HEK293 (cell line): ENCODE data around the gene ZFHX3.

ENCODE experiments used
- CTCF ChIA-PET: fragments of 350-600 bp; formaldehyde crosslinking; extraction: SDS; loops from one replicate; lab custom pipeline; 2021; ENCODE audit warnings: antibody characterized with exemption; lab: Yijun Ruan, JAX
- POLR2A ChIA-PET: fragments of 300-600 bp; formaldehyde crosslinking; extraction: SDS; loops from one replicate; lab custom pipeline; 2020; ENCODE audit warnings: antibody characterized with exemption, inconsistent platforms; lab: Yijun Ruan, JAX
- H3K27ac ChIP-seq: fragments of 200-500 bp; sonication (Bioruptor generic); 2 replicates; pipeline ENCODE4 v1.5.1; 2014; ENCODE audit warnings: low read depth, low read length, control low read depth, inconsistent platforms; ENCODE audit errors: extremely low read depth
- H3K36me3 ChIP-seq, 2 experiments: fragments of 200-500 bp in 1 of 2; sonication (Bioruptor generic) in 1 of 2; 1 replicate in 1 of 2; 2 replicates in 1 of 2; pipeline ENCODE4 v1.5.1; 2014 to 2017; ENCODE audit warnings: inconsistent platforms in 2 of 2, low read length in 2 of 2; ENCODE audit not compliant: control insufficient read depth in 2 of 2, insufficient read depth in 1 of 2
- H3K4me1 ChIP-seq: fragments of 200-500 bp; sonication (Bioruptor generic); 2 replicates; pipeline ENCODE4 v1.5.1; 2014; ENCODE audit warnings: mild to moderate bottlenecking, low read length, inconsistent platforms; ENCODE audit not compliant: control insufficient read depth, insufficient read depth
- H3K4me3 ChIP-seq: 2 replicates; pipeline ENCODE4 v1.5.1; 2011; ENCODE audit warnings: low read depth, mild to moderate bottlenecking, control low read depth, low read length, moderate library complexity
- H3K9me3 ChIP-seq: fragments of 200-500 bp; sonication (Bioruptor generic); 2 replicates; pipeline ENCODE4 v1.5.1; 2014; ENCODE audit warnings: low read depth, low read length, inconsistent platforms; ENCODE audit not compliant: control insufficient read depth, insufficient read depth
- FEZF1 ChIP-seq: fragments of 450-650 bp; formaldehyde crosslinking; IDR thresholded peaks from 2 replicates; pipeline ENCODE4 v1.5.1; 2016; ENCODE audit warnings: missing biosample characterization, missing genetic modification characterization
- GFI1B ChIP-seq: fragments of 450-650 bp; formaldehyde crosslinking; IDR thresholded peaks from 2 replicates; pipeline ENCODE4 v1.5.1; 2016; ENCODE audit warnings: missing biosample characterization, missing genetic modification characterization
- GLIS2 ChIP-seq: fragments of 450-650 bp; formaldehyde crosslinking; IDR thresholded peaks from 2 replicates; pipeline ENCODE4 v1.5.1; 2016; ENCODE audit warnings: missing biosample characterization, missing genetic modification characterization
- HOXA7 ChIP-seq: sonication (generic); formaldehyde crosslinking; IDR thresholded peaks from 2 replicates; pipeline ENCODE4 v1.8.1; 2022; ENCODE audit warnings: missing genetic modification reagents, borderline replicate concordance
- HOXC10 ChIP-seq: sonication (generic); formaldehyde crosslinking; IDR thresholded peaks from 2 replicates; pipeline ENCODE4 v1.8.1; 2023; ENCODE audit warnings: mild to moderate bottlenecking, missing genetic modification reagents
- KLF1 ChIP-seq: fragments of 450-650 bp; formaldehyde crosslinking; IDR thresholded peaks from 2 replicates; pipeline ENCODE4 v1.5.1; 2016; ENCODE audit warnings: missing biosample characterization, missing genetic modification characterization
- KLF9 ChIP-seq: fragments of 450-650 bp; formaldehyde crosslinking; IDR thresholded peaks from 2 replicates; pipeline ENCODE4 v1.5.1; 2016; ENCODE audit warnings: missing biosample characterization, missing genetic modification characterization, low read depth
- PRDM2 ChIP-seq: fragments of 450-650 bp; formaldehyde crosslinking; IDR thresholded peaks from 2 replicates; pipeline ENCODE4 v1.5.1; 2016; ENCODE audit warnings: missing biosample characterization, missing genetic modification characterization, borderline replicate concordance
- PRDM6 ChIP-seq: fragments of 450-650 bp; formaldehyde crosslinking; IDR thresholded peaks from 2 replicates; pipeline ENCODE4 v1.5.1; 2017; ENCODE audit warnings: missing biosample characterization, missing genetic modification characterization
- SP2 ChIP-seq: fragments of 450-650 bp; formaldehyde crosslinking; IDR thresholded peaks from 2 replicates; pipeline ENCODE4 v1.5.1; 2016; ENCODE audit warnings: missing biosample characterization, missing genetic modification characterization
- TSHZ1 ChIP-seq: fragments of 450-650 bp; formaldehyde crosslinking; IDR thresholded peaks from 2 replicates; pipeline ENCODE4 v1.5.1; 2016; ENCODE audit warnings: missing biosample characterization, missing genetic modification characterization, borderline replicate concordance
- ZBTB20 ChIP-seq: fragments of 450-650 bp; formaldehyde crosslinking; IDR thresholded peaks from 2 replicates; pipeline ENCODE4 v1.5.1; 2016; ENCODE audit warnings: missing biosample characterization, missing genetic modification characterization
- ZEB2 ChIP-seq: fragments of 450-650 bp; formaldehyde crosslinking; IDR thresholded peaks from 2 replicates; pipeline ENCODE4 v1.5.1; 2016; ENCODE audit warnings: missing biosample characterization, missing genetic modification characterization
- ZNF23 ChIP-seq: fragments of 450-650 bp; formaldehyde crosslinking; IDR thresholded peaks from 2 replicates; pipeline ENCODE4 v1.5.1; 2016; ENCODE audit warnings: missing biosample characterization, missing genetic modification characterization, borderline replicate concordance
- ZNF280D ChIP-seq: fragments of 450-650 bp; formaldehyde crosslinking; IDR thresholded peaks from 2 replicates; pipeline ENCODE4 v1.5.1; 2016; ENCODE audit warnings: missing biosample characterization, missing genetic modification characterization
- ZNF37A ChIP-seq: fragments of 450-650 bp; IDR thresholded peaks from 2 replicates; pipeline ENCODE4 v1.5.1; 2018; ENCODE audit warnings: missing biosample characterization, missing genetic modification characterization
- ZNF423 ChIP-seq: fragments of 450-650 bp; formaldehyde crosslinking; IDR thresholded peaks from 2 replicates; pipeline ENCODE4 v1.5.1; 2016; ENCODE audit warnings: missing biosample characterization, missing genetic modification characterization
- ZNF561 ChIP-seq: fragments of 450-650 bp; IDR thresholded peaks from 2 replicates; pipeline ENCODE4 v1.5.1; 2018; ENCODE audit warnings: missing biosample characterization, missing genetic modification characterization, borderline replicate concordance
- ZNF600 ChIP-seq: fragments of 450-650 bp; formaldehyde crosslinking; IDR thresholded peaks from 2 replicates; pipeline ENCODE4 v1.5.1; 2016; ENCODE audit warnings: missing biosample characterization, missing genetic modification characterization
- ZNF776 ChIP-seq: fragments of 450-650 bp; formaldehyde crosslinking; IDR thresholded peaks from 2 replicates; pipeline ENCODE4 v1.5.0; 2017; ENCODE audit warnings: missing biosample characterization, missing genetic modification characterization, borderline replicate concordance
- ZNF843 ChIP-seq: fragments of 450-650 bp; formaldehyde crosslinking; IDR thresholded peaks from 2 replicates; pipeline ENCODE4 v1.5.1; 2016; ENCODE audit warnings: missing biosample characterization, missing genetic modification characterization
- TF ChIP-seq, protein P1 (sequence below): fragments of 450-650 bp; formaldehyde crosslinking; IDR thresholded peaks from 2 replicates; pipeline ENCODE4 v1.5.1; 2016; ENCODE audit warnings: missing biosample characterization, missing genetic modification characterization

The ZFHX3 gene

GRCh38 chr16:73000020-73000906 lies 47.7 kb downstream of the ZFHX3 start:
- Histone ChIP-seq H3K27ac (no peak overlapping the region), H3K4me1 (no peaks in the 10 kb centered on the region), H3K4me3 (no peak overlapping the region), H3K36me3 (no peaks in the 10 kb centered on the region), H3K9me3 (no peaks in the 10 kb centered on the region)
- ChIA-PET CTCF (interaction anchor here (0.6 to 0.8 kb wide), 4 partner anchors 14 to 258 kb away, joined by 3 to 4 read pairs (median 3); no protein-coding TSS in a partner anchor), POLR2A (no interaction called here)
- TF ChIP-seq ZNF280D (tag by site-specific recombination) (no peak), ZNF843 (tag by site-specific recombination) (no peak), HOXC10 (CRISPR knock-in tag) (no peak), ZNF23 (tag by site-specific recombination) (no peak), HOXA7 (CRISPR knock-in tag) (no peak), ZNF561 (tag by site-specific recombination) (no peak), ZNF37A (tag by site-specific recombination) (no peak), ZEB2 (no peak), SP2 (tag by site-specific recombination) (no peak), ZNF776 (tag by site-specific recombination) (no peak), KLF1 (peak; percentile 69), ZNF600 (tag by site-specific recombination) (no peak), ZNF423 (tag by site-specific recombination) (no peak), PRDM2 (tag by site-specific recombination) (no peak), GLIS2 (no peak), GFI1B (tag by site-specific recombination) (no peak), KLF9 (tag by site-specific recombination) (peak; percentile 18; the same call in 1 of the 2 replicates), TSHZ1 (tag by site-specific recombination) (no peak), ZBTB20 (tag by site-specific recombination) (no peak), FEZF1 (tag by site-specific recombination) (peak; percentile 61), PRDM6 (tag by site-specific recombination) (no peak)
- TF ChIP-seq, protein P1, sequence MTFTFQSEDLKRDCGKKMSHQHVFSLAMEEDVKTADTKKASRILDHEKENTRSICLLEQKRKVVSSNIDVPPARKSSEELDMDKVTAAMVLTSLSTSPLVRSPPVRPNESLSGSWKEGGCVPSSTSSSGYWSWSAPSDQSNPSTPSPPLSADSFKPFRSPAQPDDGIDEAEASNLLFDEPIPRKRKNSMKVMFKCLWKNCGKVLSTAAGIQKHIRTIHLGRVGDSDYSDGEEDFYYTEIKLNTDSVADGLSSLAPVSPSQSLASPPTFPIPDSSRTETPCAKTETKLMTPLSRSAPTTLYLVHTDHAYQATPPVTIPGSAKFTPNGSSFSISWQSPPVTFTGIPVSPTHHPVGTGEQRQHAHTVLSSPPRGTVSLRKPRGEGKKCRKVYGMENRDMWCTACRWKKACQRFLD (tag by site-specific recombination), result no peak
